HG03280 (cell line): ENCODE results near the gene RABGEF1.
"Not testable (repeated sequence)": the region's sequence is repeated elsewhere in the genome, so short reads cannot be mapped to it uniquely, and the experiment has no call there.

Experiments
- ATAC-seq: cut with Tn5 transposase; IDR thresholded peaks from one replicate; pipeline ENCODE4 v1.9.1; 2021; ENCODE audit warnings: mild to moderate bottlenecking, moderate library complexity; ENCODE audit not compliant: unreplicated experiment

The RABGEF1 gene

GRCh38 chr7:66763633-66764355, 23.3 kb downstream of the RABGEF1 start:
- not testable (repeated sequence) for ATAC-seq

- not testable (repeated sequence) for ATAC-seq
These were observed 24.4 kb downstream of the RABGEF1 start for GRCh38 chr7:66764905-66765304.

- not testable (repeated sequence) for ATAC-seq
These were observed 24.9 kb downstream of the RABGEF1 start for GRCh38 chr7:66765322-66766025.

- no peak for ATAC-seq
These were observed 25.5 kb downstream of the RABGEF1 start for GRCh38 chr7:66766041-66766440.

GRCh38 chr7:66767486-66767885, 27.0 kb downstream of the RABGEF1 start:
- ATAC-seq: not testable (repeated sequence)

- ATAC-seq: no peak
These were observed 28.6 kb downstream of the RABGEF1 start for GRCh38 chr7:66768865-66769832.

GRCh38 chr7:66769833-66770512, 29.4 kb downstream of the RABGEF1 start:
- ATAC-seq: no peak

- no peak for ATAC-seq
These were observed 31.3 kb downstream of the RABGEF1 start for GRCh38 chr7:66771795-66772194.

GRCh38 chr7:66773744-66774143, 33.2 kb downstream of the RABGEF1 start:
- ATAC-seq: not testable (repeated sequence)

GRCh38 chr7:66776383-66776782, 35.9 kb downstream of the RABGEF1 start:
- ATAC-seq: not testable (repeated sequence)

- ATAC-seq: no peak
These were observed 36.4 kb downstream of the RABGEF1 start for GRCh38 chr7:66776800-66777442.

GRCh38 chr7:66778201-66778600, 37.7 kb downstream of the RABGEF1 start:
- no peak for ATAC-seq

GRCh38 chr7:66779669-66780409, 39.3 kb downstream of the RABGEF1 start:
- ATAC-seq: no peak

GRCh38 chr7:66781408-66782090, 41.0 kb downstream of the RABGEF1 start:
- ATAC-seq: no peak

GRCh38 chr7:66782875-66783274, 42.3 kb downstream of the RABGEF1 start:
- ATAC-seq: not testable (repeated sequence)

- not testable (repeated sequence) for ATAC-seq
These were observed 43.5 kb downstream of the RABGEF1 start for GRCh38 chr7:66783887-66784595.

- ATAC-seq: no peak
These were observed 49.7 kb downstream of the RABGEF1 start for GRCh38 chr7:66790196-66790595.

- ATAC-seq: no peak
These were observed 50.2 kb downstream of the RABGEF1 start for GRCh38 chr7:66790725-66791124.
